ENCODE results near the gene SMC6. TPM values are rescaled to one million over a fixed set of nuclear protein-coding genes. Genes with fewer than 3 reads are reported as not detected.

The SMC6 gene
- polyA plus RNA-seq, 4 donors = 8.8 to 22.6 (median 10.5) TPM

GRCh38 chr2:17718689-17719088 is 34.9 kb downstream of the SMC6 start:
- peaks cover 10 to 19% (median 11%) of the 10 kb centered on the region in 3 donors for H3K36me3 ChIP-seq (ENCODE audit: control insufficient read depth in 3 of 3, insufficient read depth in 2 of 3, low read depth in 1 of 3, low read length in 3 of 3)
- no peaks in the 10 kb centered on the region for H3K4me1 ChIP-seq (ENCODE audit: control insufficient read depth in 3 of 3, insufficient read depth in 2 of 3, low read depth in 1 of 3, low read length in 2 of 3)
- H3K27me3 ChIP-seq (ENCODE audit: control insufficient read depth in 3 of 3, insufficient read depth in 3 of 3, low read length in 3 of 3) = no peaks in the 10 kb centered on the region
- no peak for DNase-seq
- H3K4me3 ChIP-seq (ENCODE audit: low read depth in 1 of 3, low read length in 3 of 3) = no peak overlapping the region
- WGBS, 3 donors = 74 to 79% (median 78%) methylated on average over 5 of the region's 5 CpGs
- FAIRE-seq = no peak
- H3K9me3 ChIP-seq (ENCODE audit: control insufficient read depth in 2 of 2, insufficient read depth in 1 of 2, low read depth in 1 of 2, low read length in 1 of 2) = no peaks in the 10 kb centered on the region
- no peak overlapping the region for H3K27ac ChIP-seq (ENCODE audit: low read depth in 1 of 3, low read length in 2 of 3)

GRCh38 chr2:17717666-17718065 is 35.9 kb downstream of the SMC6 start:
- 93 to 96% (median 96%) methylated on average over 4 of the region's 4 CpGs for WGBS, 3 donors
- H3K36me3 ChIP-seq (ENCODE audit: control insufficient read depth in 3 of 3, insufficient read depth in 2 of 3, low read depth in 1 of 3, low read length in 3 of 3) = peaks cover 11 to 16% (median 12%) of the 10 kb centered on the region in 3 donors

GRCh38 chr2:17713291-17713690 is 40.3 kb downstream of the SMC6 start:
- Histone ChIP-seq H3K4me3 (ENCODE audit: low read depth in 1 of 3, low read length in 3 of 3) (no peak overlapping the region), H3K36me3 (ENCODE audit: control insufficient read depth in 3 of 3, insufficient read depth in 2 of 3, low read depth in 1 of 3, low read length in 3 of 3) (peaks cover 12 to 16% (median 15%) of the 10 kb centered on the region in 3 donors), H3K4me1 (ENCODE audit: control insufficient read depth in 3 of 3, insufficient read depth in 2 of 3, low read depth in 1 of 3, low read length in 2 of 3) (no peaks in the 10 kb centered on the region), H3K27me3 (ENCODE audit: control insufficient read depth in 3 of 3, insufficient read depth in 3 of 3, low read length in 3 of 3) (no peaks in the 10 kb centered on the region), H3K9me3 (ENCODE audit: control insufficient read depth in 2 of 2, insufficient read depth in 1 of 2, low read depth in 1 of 2, low read length in 1 of 2) (no peaks in the 10 kb centered on the region), H3K27ac (ENCODE audit: low read depth in 1 of 3, low read length in 2 of 3) (no peak overlapping the region)
- DNase-seq = no peak
- 96 to 97% (median 96%) methylated on average over 1 of the region's 1 CpG for whole genome bisulfite sequencing, 3 donors
- no peak for FAIRE-seq

More at GRCh38 chr2:17717666-17718065, 35.9 kb downstream of the SMC6 start:
- Histone ChIP-seq H3K4me3 (ENCODE audit: low read depth in 1 of 3, low read length in 3 of 3) (no peak overlapping the region), H3K9me3 (ENCODE audit: control insufficient read depth in 2 of 2, insufficient read depth in 1 of 2, low read depth in 1 of 2, low read length in 1 of 2) (no peaks in the 10 kb centered on the region), H3K27me3 (ENCODE audit: control insufficient read depth in 3 of 3, insufficient read depth in 3 of 3, low read length in 3 of 3) (no peaks in the 10 kb centered on the region), H3K27ac (ENCODE audit: low read depth in 1 of 3, low read length in 2 of 3) (no peak overlapping the region), H3K4me1 (ENCODE audit: control insufficient read depth in 3 of 3, insufficient read depth in 2 of 3, low read depth in 1 of 3, low read length in 2 of 3) (no peaks in the 10 kb centered on the region)
- DNase-seq (no peak), FAIRE-seq (no peak)

GRCh38 chr2:17710547-17711248 is 42.9 kb downstream of the SMC6 start:
- FAIRE-seq (no peak), DNase-seq (no peak)
- H3K27me3 ChIP-seq (ENCODE audit: control insufficient read depth in 3 of 3, insufficient read depth in 3 of 3, low read length in 3 of 3) = no peaks in the 10 kb centered on the region
- no peak overlapping the region for H3K27ac ChIP-seq (ENCODE audit: low read depth in 1 of 3, low read length in 2 of 3)
- H3K9me3 ChIP-seq (ENCODE audit: control insufficient read depth in 2 of 2, insufficient read depth in 1 of 2, low read depth in 1 of 2, low read length in 1 of 2) = no peaks in the 10 kb centered on the region
- H3K4me3 ChIP-seq (ENCODE audit: low read depth in 1 of 3, low read length in 3 of 3) = no peak overlapping the region
- 90 to 95% (median 91%) methylated on average over 9 of the region's 9 CpGs for WGBS, 3 donors
- H3K36me3 ChIP-seq (ENCODE audit: control insufficient read depth in 3 of 3, insufficient read depth in 2 of 3, low read depth in 1 of 3, low read length in 3 of 3) = peaks cover 10 to 21% (median 12%) of the 10 kb centered on the region in 3 donors
- H3K4me1 ChIP-seq (ENCODE audit: control insufficient read depth in 3 of 3, insufficient read depth in 2 of 3, low read depth in 1 of 3, low read length in 2 of 3) = no peaks in the 10 kb centered on the region

- Histone ChIP-seq H3K9me3 (ENCODE audit: control insufficient read depth in 2 of 2, insufficient read depth in 1 of 2, low read depth in 1 of 2, low read length in 1 of 2) (no peaks in the 10 kb centered on the region), H3K27me3 (ENCODE audit: control insufficient read depth in 3 of 3, insufficient read depth in 3 of 3, low read length in 3 of 3) (no peaks in the 10 kb centered on the region), H3K4me1 (ENCODE audit: control insufficient read depth in 3 of 3, insufficient read depth in 2 of 3, low read depth in 1 of 3, low read length in 2 of 3) (no peaks in the 10 kb centered on the region), H3K36me3 (ENCODE audit: control insufficient read depth in 3 of 3, insufficient read depth in 2 of 3, low read depth in 1 of 3, low read length in 3 of 3) (peaks cover 12 to 21% (median 15%) of the 10 kb centered on the region in 3 donors), H3K27ac (ENCODE audit: low read depth in 1 of 3, low read length in 2 of 3) (no peak overlapping the region), H3K4me3 (ENCODE audit: low read depth in 1 of 3, low read length in 3 of 3) (no peak overlapping the region)
- no peak for FAIRE-seq
- 86 to 96% (median 95%) methylated on average over 2 of the region's 2 CpGs for WGBS, 3 donors
- DNase-seq = no peak
Observed at GRCh38 chr2:17709897-17710296, 43.7 kb downstream of the SMC6 start.

- Histone ChIP-seq H3K27me3 (ENCODE audit: control insufficient read depth in 3 of 3, insufficient read depth in 3 of 3, low read length in 3 of 3) (no peaks in the 10 kb centered on the region), H3K9me3 (ENCODE audit: control insufficient read depth in 2 of 2, insufficient read depth in 1 of 2, low read depth in 1 of 2, low read length in 1 of 2) (no peaks in the 10 kb centered on the region), H3K36me3 (ENCODE audit: control insufficient read depth in 3 of 3, insufficient read depth in 2 of 3, low read depth in 1 of 3, low read length in 3 of 3) (peaks cover 6 to 19% (median 11%) of the 10 kb centered on the region in 3 donors), H3K4me3 (ENCODE audit: low read depth in 1 of 3, low read length in 3 of 3) (no peak overlapping the region), H3K4me1 (ENCODE audit: control insufficient read depth in 3 of 3, insufficient read depth in 2 of 3, low read depth in 1 of 3, low read length in 2 of 3) (no peaks in the 10 kb centered on the region), H3K27ac (ENCODE audit: low read depth in 1 of 3, low read length in 2 of 3) (no peak overlapping the region)
- DNase-seq (no peak), FAIRE-seq (no peak)
- 97 to 98% (median 97%) methylated on average over 1 of the region's 1 CpG for WGBS, 3 donors
Observed at GRCh38 chr2:17708501-17708900, 45.1 kb downstream of the SMC6 start.

DNA sequence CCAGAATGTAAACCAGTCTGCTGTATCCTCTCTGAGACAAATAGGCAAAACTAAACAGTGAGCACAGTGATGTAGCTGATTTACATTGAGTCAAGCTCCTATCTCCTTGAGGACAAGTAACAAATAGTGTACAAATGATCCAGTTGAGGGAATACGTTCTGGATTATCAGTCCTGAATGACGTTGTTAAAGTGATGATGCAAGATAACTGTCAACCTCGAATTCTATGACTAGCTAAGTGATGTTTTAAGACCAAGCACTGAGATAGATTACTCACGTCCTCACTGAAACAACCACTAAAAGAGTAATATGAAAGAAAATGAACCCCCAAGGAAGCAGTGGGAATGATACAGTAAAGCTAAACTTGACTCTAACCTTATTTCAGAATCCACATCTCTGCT is 46.8 kb downstream of the SMC6 start:
- H3K9me3 ChIP-seq (ENCODE audit: control insufficient read depth in 2 of 2, insufficient read depth in 1 of 2, low read depth in 1 of 2, low read length in 1 of 2) = no peaks in the 10 kb centered on the region
- 87 to 93% (median 90%) methylated on average over 4 of the region's 4 CpGs for WGBS, 3 donors
- H3K27me3 ChIP-seq (ENCODE audit: control insufficient read depth in 3 of 3, insufficient read depth in 3 of 3, low read length in 3 of 3) = no peaks in the 10 kb centered on the region
- DNase-seq (no peak), FAIRE-seq (no peak)
- peaks cover 6 to 22% (median 11%) of the 10 kb centered on the region in 3 donors for H3K36me3 ChIP-seq (ENCODE audit: control insufficient read depth in 3 of 3, insufficient read depth in 2 of 3, low read depth in 1 of 3, low read length in 3 of 3)
- H3K4me3 ChIP-seq (ENCODE audit: low read depth in 1 of 3, low read length in 3 of 3) = no peak overlapping the region
- no peaks in the 10 kb centered on the region for H3K4me1 ChIP-seq (ENCODE audit: control insufficient read depth in 3 of 3, insufficient read depth in 2 of 3, low read depth in 1 of 3, low read length in 2 of 3)
- H3K27ac ChIP-seq (ENCODE audit: low read depth in 1 of 3, low read length in 2 of 3) = no peak overlapping the region

GRCh38 chr2:17690776-17691175 is 62.8 kb downstream of the SMC6 start:
- FAIRE-seq = no peak
- Histone ChIP-seq H3K27ac (ENCODE audit: low read depth in 1 of 3, low read length in 2 of 3) (no peak overlapping the region), H3K4me3 (ENCODE audit: low read depth in 1 of 3, low read length in 3 of 3) (no peak overlapping the region), H3K9me3 (ENCODE audit: control insufficient read depth in 2 of 2, insufficient read depth in 1 of 2, low read depth in 1 of 2, low read length in 1 of 2) (peaks cover 0 to 4% of the 10 kb centered on the region in 2 donors), H3K36me3 (ENCODE audit: control insufficient read depth in 3 of 3, insufficient read depth in 2 of 3, low read depth in 1 of 3, low read length in 3 of 3) (peaks cover 0 to 14% (median 9%) of the 10 kb centered on the region in 3 donors), H3K4me1 (ENCODE audit: control insufficient read depth in 3 of 3, insufficient read depth in 2 of 3, low read depth in 1 of 3, low read length in 2 of 3) (no peaks in the 10 kb centered on the region), H3K27me3 (ENCODE audit: control insufficient read depth in 3 of 3, insufficient read depth in 3 of 3, low read length in 3 of 3) (no peaks in the 10 kb centered on the region)
- DNase-seq = no peak
- 97% methylated on average over 7 of the region's 7 CpGs for WGBS, 3 donors

- Histone ChIP-seq H3K36me3 (ENCODE audit: control insufficient read depth in 3 of 3, insufficient read depth in 2 of 3, low read depth in 1 of 3, low read length in 3 of 3) (peaks cover 0 to 13% (median 8%) of the 10 kb centered on the region in 3 donors), H3K4me1 (ENCODE audit: control insufficient read depth in 3 of 3, insufficient read depth in 2 of 3, low read depth in 1 of 3, low read length in 2 of 3) (no peaks in the 10 kb centered on the region), H3K9me3 (ENCODE audit: control insufficient read depth in 2 of 2, insufficient read depth in 1 of 2, low read depth in 1 of 2, low read length in 1 of 2) (peaks cover 0 to 4% of the 10 kb centered on the region in 2 donors), H3K27me3 (ENCODE audit: control insufficient read depth in 3 of 3, insufficient read depth in 3 of 3, low read length in 3 of 3) (no peaks in the 10 kb centered on the region), H3K27ac (ENCODE audit: low read depth in 1 of 3, low read length in 2 of 3) (no peak overlapping the region), H3K4me3 (ENCODE audit: low read depth in 1 of 3, low read length in 3 of 3) (no peak overlapping the region)
- DNase-seq = no peak
- WGBS, 3 donors = 93 to 96% (median 95%) methylated on average over 6 of the region's 6 CpGs
- no peak for FAIRE-seq
Observed at GRCh38 chr2:17689010-17689409, 64.6 kb downstream of the SMC6 start.
